ENCODE measurements around the gene HARBI1. TPM values are rescaled to one million over a fixed set of nuclear protein-coding genes. Genes with fewer than 3 reads are reported as not detected.

Gene HARBI1
- total and polyA plus RNA-seq, 8 donors, result 1.0 to 4.0 (median 2.3) TPM; not detected in 3

GRCh38 chr11:46562527-46562926, 54.5 kb downstream of the HARBI1 start:
- Histone ChIP-seq H3K9me3 (no peaks in the 10 kb centered on the region), H3K4me3 (no peak overlapping the region), H3K36me3 (no peaks in the 10 kb centered on the region), H3K27me3 (no peaks in the 10 kb centered on the region), H3K4me1 (peaks cover 8 to 60% (median 38%) of the 10 kb centered on the region in 4 donors), H3K27ac (no peak overlapping the region)
- DNase-seq, result no peak
- intact Hi-C loops (cut with DNase I; ENCODE audit: low total_unique reads), result no loop called here
- WGBS, 5 donors, result 90 to 99% (median 96%) methylated on average over 5 of the region's 5 CpGs
- TF ChIP-seq CTCF (IDR thresholded peaks at IDR 0.05) (no peak), POLR2A (IDR thresholded peaks at IDR 0.05) (no peak), POLR2AphosphoS5 (IDR thresholded peaks at IDR 0.05) (no peak), EP300 (IDR thresholded peaks at IDR 0.05) (no peak)

GRCh38 chr11:46560300-46560991, 56.6 kb downstream of the HARBI1 start:
- peak overlapping the region; percentile 64 to 90 (median 81) for H3K27ac ChIP-seq
- 1 to 4% (median 2%) methylated on average over 6 of the region's 6 CpGs for WGBS, 5 donors
- intact Hi-C loops (cut with DNase I; ENCODE audit: low total_unique reads), result no loop called here

GRCh38 chr11:46559815-46560214, 57.2 kb downstream of the HARBI1 start:
- WGBS, 5 donors, result 16 to 43% (median 22%) methylated on average over 1 of the region's 1 CpG
- H3K4me1 ChIP-seq, result peaks cover 19 to 76% (median 56%) of the 10 kb centered on the region in 4 donors
- H3K27me3 ChIP-seq, result no peaks in the 10 kb centered on the region
- peak overlapping the region in 4 of 5 donors; percentile 64 to 90 (median 81) for H3K27ac ChIP-seq
- TF ChIP-seq POLR2AphosphoS5 (IDR thresholded peaks at IDR 0.05), result no peak
- no peak for TF ChIP-seq EP300 (IDR thresholded peaks at IDR 0.05)
- no peak for TF ChIP-seq CTCF (IDR thresholded peaks at IDR 0.05)
- no peak for TF ChIP-seq POLR2A (IDR thresholded peaks at IDR 0.05)
- H3K36me3 ChIP-seq, result no peaks in the 10 kb centered on the region
- peak overlapping the region; percentile 32 to 37 (median 35) for H3K4me3 ChIP-seq
- H3K9me3 ChIP-seq, result no peaks in the 10 kb centered on the region
- DNase-seq, result no peak
- intact Hi-C loops (cut with DNase I; ENCODE audit: low total_unique reads), result no loop called here

More at GRCh38 chr11:46560300-46560991, 56.6 kb downstream of the HARBI1 start:
- H3K4me1 ChIP-seq, result peaks cover 16 to 76% (median 54%) of the 10 kb centered on the region in 4 donors
- no peaks in the 10 kb centered on the region for H3K27me3 ChIP-seq
- peak overlapping the region; percentile 32 to 37 (median 35) for H3K4me3 ChIP-seq
- no peaks in the 10 kb centered on the region for H3K9me3 ChIP-seq
- no peaks in the 10 kb centered on the region for H3K36me3 ChIP-seq
- TF ChIP-seq POLR2AphosphoS5 (IDR thresholded peaks at IDR 0.05), result no peak
- no peak for TF ChIP-seq POLR2A (IDR thresholded peaks at IDR 0.05)
- no peak for TF ChIP-seq CTCF (IDR thresholded peaks at IDR 0.05)
- no peak for TF ChIP-seq EP300 (IDR thresholded peaks at IDR 0.05)
- peak in 1 of 2 donors; percentile 77 for DNase-seq

- no peak for TF ChIP-seq EP300 (IDR thresholded peaks at IDR 0.05)
- no peak for TF ChIP-seq POLR2A (IDR thresholded peaks at IDR 0.05)
- TF ChIP-seq POLR2AphosphoS5 (IDR thresholded peaks at IDR 0.05), result no peak
- no peak for TF ChIP-seq CTCF (IDR thresholded peaks at IDR 0.05)
- Histone ChIP-seq H3K36me3 (no peaks in the 10 kb centered on the region), H3K27me3 (no peaks in the 10 kb centered on the region), H3K27ac (peak overlapping the region in 3 of 5 donors; percentile 1 to 14 (median 11)), H3K4me3 (no peak overlapping the region), H3K9me3 (no peaks in the 10 kb centered on the region), H3K4me1 (peaks cover 39 to 90% (median 70%) of the 10 kb centered on the region in 4 donors)
- intact Hi-C loops (cut with DNase I; ENCODE audit: low total_unique reads), result no loop called here
- DNase-seq, result peak in 1 of 2 donors; percentile 39
- 46 to 66% (median 55%) methylated on average over 6 to 7 of the region's 7 CpGs for WGBS, 5 donors
These were observed 59.3 kb downstream of the HARBI1 start for GRCh38 chr11:46557684-46558151.
